ACC112 (cell line): ENCODE results near the gene RSPH3.
"Not testable (repeated sequence)": the region's sequence is repeated elsewhere in the genome, so short reads cannot be mapped to it uniquely, and the experiment has no call there.

Source experiments
- H2AFZ ChIP-seq: fragments of 200-600 bp; sonication (generic); one replicate; pipeline ENCODE4 v1.6.0; 2017; ENCODE audit warnings: antibody characterized with exemption, low read length; ENCODE audit not compliant: unreplicated experiment
- H3K27ac ChIP-seq: fragments of 200-600 bp; sonication (generic); 2 replicates; pipeline ENCODE4 v1.5.1; 2014; ENCODE audit warnings: low read depth, mild to moderate bottlenecking, antibody characterized with exemption, low read length, moderate library complexity
- H3K27me3 ChIP-seq: fragments of 200-600 bp; sonication (generic); 2 replicates; pipeline ENCODE4 v1.6.1; 2014; ENCODE audit warnings: mild to moderate bottlenecking, antibody characterized with exemption, low read length, moderate library complexity, mixed read lengths; ENCODE audit not compliant: insufficient read depth
- H3K36me3 ChIP-seq: fragments of 200-600 bp; sonication (generic); 2 replicates; pipeline ENCODE4 v1.6.1; 2016; ENCODE audit warnings: mild to moderate bottlenecking, antibody characterized with exemption, low read length, moderate library complexity, mixed read lengths; ENCODE audit not compliant: insufficient read depth
- H3K4me1 ChIP-seq: fragments of 200-600 bp; sonication (generic); one replicate; pipeline ENCODE4 v1.6.1; 2016; ENCODE audit warnings: low read length, mixed read lengths; ENCODE audit not compliant: insufficient read depth, unreplicated experiment, control insufficient read depth
- H3K4me3 ChIP-seq: fragments of 200-600 bp; sonication (generic); 2 replicates; pipeline ENCODE4 v1.5.1; 2014; ENCODE audit warnings: mild to moderate bottlenecking, low read depth, low read length
- H3K79me2 ChIP-seq: fragments of 200-600 bp; sonication (generic); one replicate; pipeline ENCODE4 v1.6.0; 2016; ENCODE audit warnings: low read length; ENCODE audit not compliant: control insufficient read depth, unreplicated experiment, insufficient read depth

Gene RSPH3

GRCh38 chr6:159039885-159040258 lies 39.9 kb upstream of the RSPH3 start:
- Histone ChIP-seq H3K4me3 (no peak overlapping the region), H2AFZ (no peak overlapping the region), H3K27ac (no peak overlapping the region), H3K27me3 (peaks cover 11% of the 10 kb centered on the region), H3K4me1 (no peaks in the 10 kb centered on the region), H3K79me2 (no peaks in the 10 kb centered on the region), H3K36me3 (no peaks in the 10 kb centered on the region)

DNA sequence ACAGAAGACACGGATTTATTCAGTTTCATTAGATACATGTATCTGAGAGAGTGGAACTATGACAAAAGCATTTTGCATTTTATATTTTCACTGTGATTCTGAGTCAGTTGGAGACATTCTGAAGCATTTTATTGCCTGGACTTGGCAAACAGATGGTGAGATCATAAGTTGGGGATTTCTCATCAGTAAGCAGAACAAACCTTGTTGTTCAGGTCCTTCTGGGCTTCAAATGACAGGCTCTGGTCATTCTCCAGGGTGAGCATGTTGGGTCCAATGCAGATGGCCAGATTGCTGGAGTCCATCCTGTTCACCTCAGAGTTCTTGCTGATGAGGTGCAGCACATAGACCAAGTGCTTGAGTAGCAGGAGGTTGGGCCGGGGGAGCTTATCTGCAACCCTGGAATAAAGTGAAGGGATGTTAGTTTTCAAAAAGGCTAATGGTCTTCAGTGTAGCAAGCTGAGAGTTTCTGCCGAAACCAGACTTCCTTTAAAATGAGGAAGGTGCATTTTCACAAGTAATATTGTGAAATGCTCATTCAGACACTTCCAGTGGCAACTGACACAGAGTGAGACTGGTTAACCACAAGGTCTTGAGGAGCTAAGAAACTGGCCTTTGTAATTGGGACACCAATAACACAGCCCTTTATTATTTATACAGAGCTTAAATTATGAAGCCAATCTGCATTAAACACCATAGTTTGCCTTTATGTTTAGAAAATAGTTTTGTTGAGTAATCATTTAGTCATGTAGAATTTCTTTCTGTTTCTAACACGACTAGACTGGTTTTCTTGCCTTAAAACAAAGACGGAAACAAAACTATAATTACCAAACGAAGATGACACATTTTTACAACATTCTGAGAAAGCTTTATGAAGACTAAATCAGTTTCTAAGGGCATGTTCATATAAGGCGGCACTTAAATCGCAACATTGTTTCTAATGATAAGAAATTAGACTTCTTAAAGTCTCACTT lies 39.2 kb upstream of the RSPH3 start:
- Histone ChIP-seq H3K79me2 (no peaks in the 10 kb centered on the region), H2AFZ (no peak overlapping the region), H3K4me1 (no peaks in the 10 kb centered on the region), H3K27me3 (peaks cover 5% of the 10 kb centered on the region), H3K4me3 (no peak overlapping the region), H3K36me3 (no peaks in the 10 kb centered on the region), H3K27ac (no peak overlapping the region)

DNA sequence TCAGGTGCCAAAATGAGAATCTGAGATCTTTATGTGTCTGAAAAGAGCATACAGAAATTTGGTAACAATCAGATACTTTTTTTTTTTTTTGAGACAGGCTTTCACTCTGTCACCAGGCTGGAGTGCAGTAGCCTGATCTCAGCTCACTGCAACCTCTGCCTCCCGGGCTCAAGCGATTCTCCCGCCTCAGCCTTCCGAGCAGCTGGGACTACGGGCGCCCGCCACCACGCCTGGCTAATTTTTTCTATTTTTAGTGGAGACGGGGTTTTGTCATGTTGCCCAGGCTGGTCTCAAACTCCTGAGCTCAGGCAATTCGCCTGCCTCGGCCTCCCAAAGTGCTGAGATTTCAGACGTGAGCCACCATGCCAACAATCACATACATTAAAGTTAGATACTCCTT lies 38.3 kb upstream of the RSPH3 start:
- not testable (repeated sequence) for H3K36me3 ChIP-seq, H3K27me3 ChIP-seq, H3K27ac ChIP-seq, H2AFZ ChIP-seq, H3K4me3 ChIP-seq, H3K4me1 ChIP-seq, H3K79me2 ChIP-seq

- Histone ChIP-seq H3K4me3 (no peak overlapping the region), H2AFZ (no peak overlapping the region), H3K27me3 (no peaks in the 10 kb centered on the region), H3K27ac (no peak overlapping the region), H3K4me1 (no peaks in the 10 kb centered on the region), H3K36me3 (no peaks in the 10 kb centered on the region), H3K79me2 (no peaks in the 10 kb centered on the region)
Observed at GRCh38 chr6:159037756-159038290, 37.8 kb upstream of the RSPH3 start.

- Histone ChIP-seq H3K4me3 (no peak overlapping the region), H2AFZ (no peak overlapping the region), H3K27me3 (no peaks in the 10 kb centered on the region), H3K4me1 (no peaks in the 10 kb centered on the region), H3K27ac (no peak overlapping the region), H3K79me2 (no peaks in the 10 kb centered on the region), H3K36me3 (no peaks in the 10 kb centered on the region)
Observed at GRCh38 chr6:159036673-159037072, 36.7 kb upstream of the RSPH3 start.

GRCh38 chr6:159035891-159036290 lies 35.9 kb upstream of the RSPH3 start:
- no peak overlapping the region for H2AFZ ChIP-seq
- no peaks in the 10 kb centered on the region for H3K4me1 ChIP-seq
- H3K79me2 ChIP-seq = no peaks in the 10 kb centered on the region
- H3K36me3 ChIP-seq = no peaks in the 10 kb centered on the region
- no peak overlapping the region for H3K4me3 ChIP-seq
- H3K27ac ChIP-seq = no peak overlapping the region
- no peaks in the 10 kb centered on the region for H3K27me3 ChIP-seq

GRCh38 chr6:159033160-159034049 lies 33.4 kb upstream of the RSPH3 start:
- H3K27ac ChIP-seq = no peak overlapping the region
- H3K4me3 ChIP-seq = no peak overlapping the region
- no peaks in the 10 kb centered on the region for H3K4me1 ChIP-seq
- H3K36me3 ChIP-seq = no peaks in the 10 kb centered on the region
- no peaks in the 10 kb centered on the region for H3K27me3 ChIP-seq
- H2AFZ ChIP-seq = no peak overlapping the region
- H3K79me2 ChIP-seq = no peaks in the 10 kb centered on the region

DNA sequence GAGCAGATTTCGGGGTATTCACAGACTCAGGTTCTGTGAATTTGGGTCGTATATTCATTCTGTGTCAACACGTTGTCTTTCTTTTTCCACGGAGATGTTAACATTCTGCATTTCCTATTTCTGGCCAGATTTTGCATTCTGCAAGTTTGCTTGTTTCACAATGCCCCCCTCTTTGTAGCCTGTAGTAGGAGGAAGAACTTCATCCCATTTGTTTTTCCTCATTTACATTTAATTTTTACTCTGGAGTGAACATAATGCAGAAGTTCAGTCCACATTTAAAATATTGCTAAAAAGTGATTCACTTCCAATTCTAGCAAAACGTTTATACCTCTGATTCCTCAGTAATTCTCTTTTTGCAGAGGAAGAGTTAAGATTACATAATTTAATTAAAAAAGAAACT lies 31.8 kb upstream of the RSPH3 start:
- H2AFZ ChIP-seq = no peak overlapping the region
- no peaks in the 10 kb centered on the region for H3K36me3 ChIP-seq
- H3K79me2 ChIP-seq = no peaks in the 10 kb centered on the region
- H3K27me3 ChIP-seq = no peaks in the 10 kb centered on the region
- H3K4me1 ChIP-seq = no peaks in the 10 kb centered on the region
- H3K4me3 ChIP-seq = no peak overlapping the region
- no peak overlapping the region for H3K27ac ChIP-seq

DNA sequence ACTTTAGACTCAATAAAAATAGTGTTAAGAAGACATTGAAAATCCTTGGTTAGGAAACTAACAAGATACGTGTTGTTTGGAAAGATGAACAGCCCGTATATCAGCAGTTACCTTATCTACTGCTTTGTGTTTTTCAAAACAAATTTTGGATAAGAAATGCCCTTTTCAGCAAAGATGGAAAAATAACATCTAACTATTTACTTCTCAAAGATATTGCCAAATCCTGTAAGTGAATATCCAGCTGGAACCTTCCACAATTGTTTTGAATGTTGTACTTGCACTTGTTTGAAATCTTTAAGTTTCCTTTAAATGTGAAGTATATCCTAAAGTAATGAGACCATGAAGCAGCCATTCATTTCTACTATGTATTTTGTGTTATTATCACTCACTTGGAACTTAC lies 30.2 kb upstream of the RSPH3 start:
- Histone ChIP-seq H3K79me2 (no peaks in the 10 kb centered on the region), H2AFZ (no peak overlapping the region), H3K36me3 (no peaks in the 10 kb centered on the region), H3K4me1 (no peaks in the 10 kb centered on the region), H3K4me3 (no peak overlapping the region), H3K27ac (no peak overlapping the region), H3K27me3 (no peaks in the 10 kb centered on the region)

- not testable (repeated sequence) for H3K36me3 ChIP-seq, H3K27me3 ChIP-seq, H3K4me1 ChIP-seq, H3K27ac ChIP-seq, H2AFZ ChIP-seq, H3K4me3 ChIP-seq, H3K79me2 ChIP-seq
Observed at GRCh38 chr6:159025224-159025623, 25.2 kb upstream of the RSPH3 start.
